Spleen (tissue), 7 donors: ENCODE measurements around the gene BTG4.

Experiments used
- POLR2A ChIP-seq, 3 donors: fragments of 450-650 bp; IDR thresholded peaks; one replicate each; pipeline ENCODE4 v1.5.1; 2017; ENCODE audit warnings: antibody characterized with exemption in 3 of 3, mild to moderate bottlenecking in 1 of 3
- POLR2AphosphoS5 ChIP-seq, 3 donors: sonication (generic); formaldehyde crosslinking; IDR thresholded peaks; one replicate each; pipeline ENCODE4 v1.5.1; 2017; ENCODE audit warnings: antibody characterized with exemption in 3 of 3
- TF ChIP-seq, protein P1 (sequence below), 11 experiments: fragments of 200-600 bp in 7 of 11; fragments of 450-650 bp in 4 of 11; sonication (generic) in 4 of 11; IDR thresholded peaks in 8 of 11; conservative IDR thresholded peaks in 3 of 11; 1 replicate in 7 of 11; 2 replicates in 4 of 11; pipeline versions ENCODE4 v1.4.0 to v1.8.0; 2016 to 2021; ENCODE audit warnings: antibody characterized with exemption in 11 of 11, inconsistent platforms in 4 of 11, mild to moderate bottlenecking in 1 of 11
- donor health status: DM: no; HTN: no; CAD: no; lungs with moderate emphysema.
- donor health status: DM: no; HTN: no; CAD: no.
- donor health status: DM: no; HTN: no; CAD: no.

DNA sequence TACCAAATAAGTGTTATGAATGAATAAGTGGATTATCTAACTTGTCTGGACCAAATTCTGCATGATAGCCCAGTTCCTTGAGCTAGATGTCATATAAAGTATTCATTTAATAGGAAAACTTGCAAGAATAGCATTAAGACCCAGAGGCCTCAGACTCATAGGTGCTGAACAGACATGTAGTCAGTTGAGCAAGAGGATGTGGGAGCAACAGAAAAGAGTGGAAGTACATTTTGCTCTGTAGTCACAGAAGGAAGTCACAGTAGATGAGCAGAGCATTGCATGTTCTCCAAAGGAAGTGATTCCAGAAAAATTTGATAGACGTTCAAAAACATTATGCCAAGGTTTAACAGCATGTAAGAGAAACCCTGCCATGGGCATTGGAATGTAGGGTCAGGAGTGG is 11.9 kb upstream of the BTG4 start:
- TF ChIP-seq, protein P1, sequence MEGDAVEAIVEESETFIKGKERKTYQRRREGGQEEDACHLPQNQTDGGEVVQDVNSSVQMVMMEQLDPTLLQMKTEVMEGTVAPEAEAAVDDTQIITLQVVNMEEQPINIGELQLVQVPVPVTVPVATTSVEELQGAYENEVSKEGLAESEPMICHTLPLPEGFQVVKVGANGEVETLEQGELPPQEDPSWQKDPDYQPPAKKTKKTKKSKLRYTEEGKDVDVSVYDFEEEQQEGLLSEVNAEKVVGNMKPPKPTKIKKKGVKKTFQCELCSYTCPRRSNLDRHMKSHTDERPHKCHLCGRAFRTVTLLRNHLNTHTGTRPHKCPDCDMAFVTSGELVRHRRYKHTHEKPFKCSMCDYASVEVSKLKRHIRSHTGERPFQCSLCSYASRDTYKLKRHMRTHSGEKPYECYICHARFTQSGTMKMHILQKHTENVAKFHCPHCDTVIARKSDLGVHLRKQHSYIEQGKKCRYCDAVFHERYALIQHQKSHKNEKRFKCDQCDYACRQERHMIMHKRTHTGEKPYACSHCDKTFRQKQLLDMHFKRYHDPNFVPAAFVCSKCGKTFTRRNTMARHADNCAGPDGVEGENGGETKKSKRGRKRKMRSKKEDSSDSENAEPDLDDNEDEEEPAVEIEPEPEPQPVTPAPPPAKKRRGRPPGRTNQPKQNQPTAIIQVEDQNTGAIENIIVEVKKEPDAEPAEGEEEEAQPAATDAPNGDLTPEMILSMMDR (IDR thresholded peaks at IDR 0.05 in 8 of 11, conservative IDR thresholded peaks at IDR 0.05 in 3 of 11), result no peak
- TF ChIP-seq POLR2AphosphoS5 (IDR thresholded peaks at IDR 0.05) (no peak), POLR2A (IDR thresholded peaks at IDR 0.05) (no peak)
